Measurements from ENCODE around the gene ADGRG3.

DNA sequence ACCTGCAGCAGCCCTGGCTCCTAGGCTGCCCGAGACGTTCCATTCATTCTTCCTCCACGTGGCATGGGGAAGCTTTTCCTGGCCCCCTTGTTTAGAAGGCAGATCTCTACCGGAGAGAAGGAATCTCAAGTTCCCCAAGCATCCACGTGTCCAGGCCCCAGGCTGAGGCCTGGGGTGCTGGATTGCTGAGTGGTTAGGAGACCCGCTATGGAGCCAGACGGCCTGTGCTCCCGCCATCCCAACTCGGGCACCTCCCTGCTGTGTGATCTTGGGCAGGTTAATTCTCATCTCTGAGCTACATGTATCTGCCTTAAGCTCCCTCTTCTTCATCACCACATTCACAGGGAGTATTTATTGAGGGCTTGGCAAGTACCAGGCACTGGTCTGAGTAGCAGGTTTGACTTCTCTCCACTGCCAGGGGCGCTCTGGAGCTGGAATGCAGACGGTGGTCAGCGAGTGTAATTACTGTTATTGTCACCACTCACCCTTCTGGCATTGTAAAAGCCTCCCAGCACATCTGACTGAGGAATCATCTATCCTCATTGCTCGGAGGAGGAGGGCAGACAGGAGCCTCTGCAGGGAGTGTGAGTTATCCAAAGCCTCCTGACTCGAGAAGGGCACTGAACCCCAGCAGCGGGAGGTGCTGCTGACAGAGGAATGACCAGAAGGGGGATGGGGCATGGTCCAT lies 40.8 kb upstream of the ADGRG3 start:
- TF ChIP-seq, protein P1, sequence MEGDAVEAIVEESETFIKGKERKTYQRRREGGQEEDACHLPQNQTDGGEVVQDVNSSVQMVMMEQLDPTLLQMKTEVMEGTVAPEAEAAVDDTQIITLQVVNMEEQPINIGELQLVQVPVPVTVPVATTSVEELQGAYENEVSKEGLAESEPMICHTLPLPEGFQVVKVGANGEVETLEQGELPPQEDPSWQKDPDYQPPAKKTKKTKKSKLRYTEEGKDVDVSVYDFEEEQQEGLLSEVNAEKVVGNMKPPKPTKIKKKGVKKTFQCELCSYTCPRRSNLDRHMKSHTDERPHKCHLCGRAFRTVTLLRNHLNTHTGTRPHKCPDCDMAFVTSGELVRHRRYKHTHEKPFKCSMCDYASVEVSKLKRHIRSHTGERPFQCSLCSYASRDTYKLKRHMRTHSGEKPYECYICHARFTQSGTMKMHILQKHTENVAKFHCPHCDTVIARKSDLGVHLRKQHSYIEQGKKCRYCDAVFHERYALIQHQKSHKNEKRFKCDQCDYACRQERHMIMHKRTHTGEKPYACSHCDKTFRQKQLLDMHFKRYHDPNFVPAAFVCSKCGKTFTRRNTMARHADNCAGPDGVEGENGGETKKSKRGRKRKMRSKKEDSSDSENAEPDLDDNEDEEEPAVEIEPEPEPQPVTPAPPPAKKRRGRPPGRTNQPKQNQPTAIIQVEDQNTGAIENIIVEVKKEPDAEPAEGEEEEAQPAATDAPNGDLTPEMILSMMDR (IDR thresholded peaks at IDR 0.05; ENCODE audit: poor library complexity), result no peak
- no peak for TF ChIP-seq EZH2 (IDR thresholded peaks at IDR 0.05; ENCODE audit: borderline replicate concordance)
